ENCODE data around the gene AFG3L2.

DNA sequence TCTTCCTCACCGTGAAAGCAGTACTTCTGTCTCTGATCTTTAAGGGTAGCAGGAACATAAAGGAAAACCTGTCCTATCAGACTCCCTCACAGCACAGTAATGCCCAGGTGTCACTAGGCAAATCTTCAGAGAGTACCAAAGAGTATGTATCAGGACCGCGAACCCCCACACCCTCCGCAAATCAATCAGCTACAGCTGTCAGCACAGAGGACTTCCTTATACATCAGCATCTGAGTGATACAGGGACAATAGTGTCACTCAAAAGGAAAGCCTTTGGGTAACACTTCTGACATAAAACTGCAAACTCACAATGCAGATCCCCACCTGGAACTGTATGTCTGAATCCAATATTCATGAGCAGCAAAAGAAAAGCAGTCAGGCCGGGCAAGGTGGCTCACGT, 2.6 kb downstream of the AFG3L2 start:
- TF ChIP-seq, protein P1, sequence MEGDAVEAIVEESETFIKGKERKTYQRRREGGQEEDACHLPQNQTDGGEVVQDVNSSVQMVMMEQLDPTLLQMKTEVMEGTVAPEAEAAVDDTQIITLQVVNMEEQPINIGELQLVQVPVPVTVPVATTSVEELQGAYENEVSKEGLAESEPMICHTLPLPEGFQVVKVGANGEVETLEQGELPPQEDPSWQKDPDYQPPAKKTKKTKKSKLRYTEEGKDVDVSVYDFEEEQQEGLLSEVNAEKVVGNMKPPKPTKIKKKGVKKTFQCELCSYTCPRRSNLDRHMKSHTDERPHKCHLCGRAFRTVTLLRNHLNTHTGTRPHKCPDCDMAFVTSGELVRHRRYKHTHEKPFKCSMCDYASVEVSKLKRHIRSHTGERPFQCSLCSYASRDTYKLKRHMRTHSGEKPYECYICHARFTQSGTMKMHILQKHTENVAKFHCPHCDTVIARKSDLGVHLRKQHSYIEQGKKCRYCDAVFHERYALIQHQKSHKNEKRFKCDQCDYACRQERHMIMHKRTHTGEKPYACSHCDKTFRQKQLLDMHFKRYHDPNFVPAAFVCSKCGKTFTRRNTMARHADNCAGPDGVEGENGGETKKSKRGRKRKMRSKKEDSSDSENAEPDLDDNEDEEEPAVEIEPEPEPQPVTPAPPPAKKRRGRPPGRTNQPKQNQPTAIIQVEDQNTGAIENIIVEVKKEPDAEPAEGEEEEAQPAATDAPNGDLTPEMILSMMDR (IDR thresholded peaks at IDR 0.05 in 2 of 3, conservative IDR thresholded peaks at IDR 0.05 in 1 of 3; ENCODE audit: insufficient read depth in 2 of 3, low read depth in 1 of 3, low read length in 3 of 3), result no peak
- TF ChIP-seq, protein P2, sequence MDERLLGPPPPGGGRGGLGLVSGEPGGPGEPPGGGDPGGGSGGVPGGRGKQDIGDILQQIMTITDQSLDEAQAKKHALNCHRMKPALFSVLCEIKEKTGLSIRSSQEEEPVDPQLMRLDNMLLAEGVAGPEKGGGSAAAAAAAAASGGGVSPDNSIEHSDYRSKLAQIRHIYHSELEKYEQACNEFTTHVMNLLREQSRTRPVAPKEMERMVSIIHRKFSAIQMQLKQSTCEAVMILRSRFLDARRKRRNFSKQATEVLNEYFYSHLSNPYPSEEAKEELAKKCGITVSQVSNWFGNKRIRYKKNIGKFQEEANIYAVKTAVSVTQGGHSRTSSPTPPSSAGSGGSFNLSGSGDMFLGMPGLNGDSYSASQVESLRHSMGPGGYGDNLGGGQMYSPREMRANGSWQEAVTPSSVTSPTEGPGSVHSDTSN (CRISPR knock-in tag; IDR thresholded peaks at IDR 0.05; ENCODE audit: low read depth), result peak; percentile 29; the same call in 1 of the 2 replicates
- TF ChIP-seq, protein P2 (tag; conservative IDR thresholded peaks at IDR 0.05; ENCODE audit: low read depth), result peak; percentile 72
